ACHN (cell line): ENCODE results near the gene ETV2.
"Not testable (repeated sequence)": the region's sequence is repeated elsewhere in the genome, so short reads cannot be mapped to it uniquely, and the experiment has no call there.

Experiments
- DNase-seq: peaks from one replicate; pipeline ENCODE4 v3.0.0-alpha.2; 2015
- in situ Hi-C: cut with HindIII; loops from 2 replicates; pipeline ENCODE4 v1.10.0; 2017; ENCODE audit warnings: low sequenced_read_pairs, low pct_ligation_motif_present, low pct_unique_long_range_greater_than_20kb

Gene ETV2

DNA sequence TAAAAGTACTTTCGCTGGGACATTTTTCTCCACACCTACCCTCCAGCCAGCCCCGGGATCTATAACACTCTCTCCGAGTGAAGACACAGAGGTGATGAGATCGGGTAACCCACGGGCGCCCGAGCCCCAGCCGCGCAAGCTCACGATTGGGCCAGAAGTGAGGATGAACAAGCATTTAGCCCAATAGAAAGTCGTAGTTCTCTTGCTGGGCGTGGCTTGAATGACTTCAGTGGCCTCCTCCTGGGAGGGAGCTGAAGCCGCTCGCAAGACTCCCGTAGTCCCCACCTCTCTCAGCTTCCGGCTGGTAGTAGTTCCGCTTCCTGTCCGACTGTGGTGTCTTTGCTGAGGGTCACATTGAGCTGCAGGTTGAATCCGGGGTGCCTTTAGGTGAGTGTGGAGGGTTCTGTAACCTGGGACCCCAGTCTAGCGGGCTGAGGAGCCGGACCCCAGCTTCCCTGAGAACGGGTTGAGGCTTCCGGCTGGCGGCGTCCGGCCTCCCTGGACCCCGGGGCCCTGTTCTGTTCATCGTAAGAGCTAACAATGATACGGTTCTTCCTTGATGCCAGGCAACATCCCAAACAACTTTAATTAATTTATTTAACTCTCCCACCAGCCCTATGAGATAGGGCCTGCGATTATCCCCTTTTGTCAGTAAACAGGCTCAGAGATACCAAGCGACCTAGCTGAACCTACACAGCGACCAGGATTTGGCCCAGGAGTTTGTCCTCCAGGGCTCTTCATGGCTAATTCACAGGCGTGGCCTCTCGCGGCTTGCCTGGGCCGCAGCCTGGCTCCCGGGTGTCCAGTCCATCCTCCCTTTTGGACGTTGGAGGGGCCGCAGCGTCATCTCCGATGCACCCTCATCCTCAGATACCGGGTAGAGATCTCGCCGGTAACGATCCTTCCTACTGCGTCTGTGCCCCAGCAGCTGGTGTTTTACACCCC, 6.7 kb downstream of the ETV2 start, which contains the start of gene COX6B1:
Gene COX6B1 (plus strand): TSS at position 307 of the 945 bp plus-strand sequence. CDS start 2,921 bp downstream, outside the sequence.
- peak; percentile 97 for DNase-seq
- in situ Hi-C loops, result no loop called here

GRCh38 chr19:35650581-35650980, 9.0 kb downstream of the ETV2 start:
- DNase-seq, result no peak
- in situ Hi-C loops, result no loop called here

DNA sequence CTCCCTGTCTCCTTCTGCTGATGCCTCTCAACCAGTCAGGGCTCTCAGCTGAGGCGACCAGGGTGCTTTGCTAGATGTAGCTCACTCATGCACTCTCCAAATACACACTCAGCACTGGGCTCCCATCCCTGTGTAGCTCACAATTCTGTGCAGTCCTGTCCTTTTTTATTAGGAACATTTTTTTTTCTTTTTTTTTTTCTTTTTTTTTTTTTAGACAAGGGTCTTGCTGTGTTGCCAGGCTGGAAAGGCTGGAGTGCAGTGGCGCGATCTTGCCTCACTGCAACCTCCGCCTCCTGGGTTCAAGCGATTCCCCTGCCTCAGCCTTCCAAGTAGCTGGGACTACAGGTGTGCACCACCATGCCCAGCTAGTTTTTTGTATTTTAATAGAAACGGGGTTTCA, 13.3 kb downstream of the ETV2 start:
- in situ Hi-C loops, DNase-seq: not testable (repeated sequence)

GRCh38 chr19:35655600-35655999, 14.1 kb downstream of the ETV2 start:
- no peak for DNase-seq
- in situ Hi-C loops, result no loop called here

DNA sequence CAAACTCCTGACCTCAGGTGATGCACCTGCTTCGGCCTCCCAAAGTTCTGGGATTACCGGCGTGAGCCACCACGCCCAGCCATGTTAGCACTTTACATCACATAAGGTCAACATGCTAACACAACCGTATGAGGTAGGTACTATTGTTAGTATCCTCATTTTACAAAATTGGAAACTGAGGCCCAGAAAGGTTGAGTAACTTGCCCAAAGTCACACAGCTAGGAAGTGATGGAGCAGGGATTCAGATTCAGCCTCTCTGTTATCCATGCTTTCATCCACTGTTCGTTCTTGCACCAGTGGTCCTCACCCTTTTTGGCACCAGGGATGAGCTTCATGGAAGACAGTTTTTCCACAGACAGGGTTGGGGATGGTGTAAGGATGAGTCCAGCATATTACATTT, 15.2 kb downstream of the ETV2 start:
- no peak for DNase-seq
- in situ Hi-C loops, result no loop called here

- DNase-seq, result no peak
- in situ Hi-C loops, result no loop called here
These were observed 16.6 kb downstream of the ETV2 start for GRCh38 chr19:35657904-35658700.

DNA sequence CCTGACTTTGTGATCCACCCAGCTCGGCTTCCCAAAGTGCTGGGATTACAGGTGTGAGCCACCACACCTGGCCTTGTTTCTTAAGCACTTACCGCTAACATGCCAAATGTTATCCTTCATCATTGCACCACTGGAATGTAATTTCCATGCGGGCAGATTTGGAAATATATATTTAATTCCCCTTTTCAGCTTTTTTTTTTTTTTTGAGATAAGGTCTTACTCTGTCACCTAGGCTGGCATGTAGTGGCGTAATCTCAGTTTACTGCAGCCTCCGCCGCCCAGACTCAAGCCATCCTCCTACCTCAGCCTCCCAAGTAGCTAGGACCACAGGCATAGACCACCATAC, 20.4 kb downstream of the ETV2 start:
- DNase-seq, result no peak
- in situ Hi-C loops, result no loop called here

DNA sequence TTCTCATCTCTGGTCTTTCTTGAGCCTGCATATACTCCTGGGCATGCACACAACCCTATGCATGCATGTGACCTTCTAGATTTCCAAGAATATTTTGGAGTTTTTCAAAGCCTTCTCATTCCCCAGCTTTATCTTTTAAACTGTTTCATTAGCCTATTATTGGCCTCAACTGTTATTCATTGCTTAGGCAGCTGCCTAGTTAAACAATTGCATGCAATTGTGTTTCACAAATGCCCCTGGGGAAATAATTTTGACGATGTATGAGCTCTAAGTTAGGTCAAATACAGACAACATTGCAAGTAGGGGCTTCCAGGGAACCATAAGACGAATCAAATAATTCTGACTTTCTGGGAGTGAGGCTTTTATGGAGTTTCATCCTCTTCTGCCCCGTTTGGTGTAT, 22.4 kb downstream of the ETV2 start:
- no peak for DNase-seq
- in situ Hi-C loops, result no loop called here

DNA sequence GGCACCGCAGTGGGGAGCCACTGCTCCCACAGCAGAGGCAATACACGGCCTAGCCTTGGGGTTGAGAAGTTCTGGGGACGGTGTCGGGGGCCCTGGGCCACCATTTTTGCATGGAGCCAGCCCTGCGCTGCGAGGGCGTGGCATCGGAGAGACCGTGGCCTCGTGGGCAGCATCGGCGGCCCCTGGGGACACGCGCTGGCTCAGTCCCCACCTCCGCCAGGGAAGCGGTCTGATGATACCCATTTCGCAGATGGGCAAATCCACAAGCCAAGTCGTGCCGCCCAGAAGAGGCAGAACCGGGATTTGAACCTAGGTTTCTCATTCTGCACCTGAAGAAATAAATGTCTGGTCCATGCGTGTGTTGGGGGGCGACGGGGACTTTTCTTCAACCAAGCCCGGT, 23.6 kb downstream of the ETV2 start:
- DNase-seq, result no peak
- in situ Hi-C loops, result no loop called here

DNA sequence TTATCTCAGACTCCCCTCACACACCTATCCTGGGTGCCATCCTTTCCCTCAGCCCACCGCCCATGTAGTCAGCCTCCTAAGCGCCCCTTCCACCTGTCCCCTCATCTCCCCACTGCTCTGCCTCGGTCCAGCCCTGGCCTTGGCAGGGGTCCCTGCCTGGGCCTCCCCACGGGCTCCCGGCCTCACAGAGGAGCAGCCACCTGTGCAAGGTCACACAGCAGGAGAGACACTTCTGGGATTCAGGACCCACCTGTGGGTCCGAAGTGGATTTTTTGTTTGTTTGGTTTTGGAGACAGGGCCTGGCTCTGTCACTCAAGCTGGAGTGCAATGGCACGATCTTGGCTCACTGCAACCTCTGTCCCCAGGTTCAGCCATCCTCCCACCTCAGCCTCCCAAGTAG, 24.1 kb downstream of the ETV2 start:
- in situ Hi-C loops, result no loop called here

DNA sequence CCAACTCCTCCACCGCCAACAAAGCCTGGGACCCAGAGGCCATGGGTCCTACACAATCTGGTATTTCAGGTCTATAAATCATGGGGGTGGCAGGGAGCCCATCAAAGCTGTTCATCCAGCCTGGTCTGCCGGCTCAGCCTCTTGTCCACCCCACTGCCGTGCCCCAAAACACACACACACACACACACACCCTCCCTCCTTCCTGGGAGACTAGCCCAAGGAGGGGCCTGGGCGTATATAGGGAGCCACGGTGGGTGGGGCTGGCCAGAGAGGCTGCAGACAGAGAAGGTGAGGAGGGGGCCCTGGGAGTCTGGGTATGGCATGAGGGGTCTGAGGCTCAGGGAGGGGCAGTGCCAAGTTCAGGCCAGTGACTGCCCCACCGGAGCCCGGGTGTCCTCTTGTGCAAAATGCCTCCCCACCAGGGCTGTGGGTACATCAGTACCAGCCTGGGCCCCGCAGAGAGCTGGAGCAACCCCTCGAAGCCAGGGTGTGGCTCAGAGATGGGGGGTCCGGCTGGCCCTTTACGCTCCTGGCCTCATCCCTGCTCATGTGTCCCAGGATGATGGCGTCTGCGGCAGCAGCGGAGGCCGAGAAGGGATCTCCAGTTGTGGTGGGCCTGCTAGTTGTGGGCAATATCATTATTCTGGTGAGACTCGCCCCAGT, 24.8 kb downstream of the ETV2 start, which contains the start of gene UPK1A:
Gene UPK1A (plus strand): TSS at position 267 of the 663 bp plus-strand sequence. CDS start 296 bp downstream, at position 563.
- in situ Hi-C loops, result no loop called here
- DNase-seq, result no peak

More for the DNA sequence above, 24.1 kb downstream of the ETV2 start:
- no peak for DNase-seq

- in situ Hi-C loops, result no loop called here
These were observed 28.0 kb downstream of the ETV2 start for GRCh38 chr19:35669566-35669965.

GRCh38 chr19:35669974-35670373, 28.4 kb downstream of the ETV2 start:
- no peak for DNase-seq
- in situ Hi-C loops, result no loop called here

More at GRCh38 chr19:35669566-35669965, 28.0 kb downstream of the ETV2 start:
- no peak for DNase-seq

- DNase-seq, result no peak
- in situ Hi-C loops, result no loop called here
These were observed 29.1 kb downstream of the ETV2 start for GRCh38 chr19:35670686-35671085.

DNA sequence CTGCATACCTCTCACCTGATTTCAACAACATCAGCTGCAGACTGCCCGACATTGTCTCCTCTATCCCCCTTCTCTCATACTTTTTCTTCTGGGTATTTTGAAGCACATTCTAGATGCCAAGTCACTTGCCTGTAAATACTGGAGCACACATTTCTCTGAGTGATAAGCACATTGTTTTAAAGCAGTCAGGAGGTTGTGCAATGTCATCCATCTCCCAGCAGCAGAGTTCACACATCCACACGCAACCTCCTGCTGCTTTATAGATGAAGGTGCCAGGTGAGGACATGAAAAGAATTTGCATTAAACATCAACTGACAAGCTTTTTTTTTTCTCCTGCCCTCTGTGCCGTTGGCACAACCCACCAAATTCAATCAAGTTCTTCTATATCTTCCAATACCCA, 30.3 kb downstream of the ETV2 start:
- in situ Hi-C loops, result no loop called here
- DNase-seq, result no peak

GRCh38 chr19:35673121-35673804, 31.7 kb downstream of the ETV2 start:
- in situ Hi-C loops, result no loop called here
- DNase-seq, result peak; percentile 85

- in situ Hi-C loops, result no loop called here
- DNase-seq, result no peak
These were observed 34.1 kb downstream of the ETV2 start for GRCh38 chr19:35675589-35676140.

- DNase-seq, result peak; percentile 21
- in situ Hi-C loops, result no loop called here
These were observed 48.3 kb downstream of the ETV2 start for GRCh38 chr19:35689836-35690235.
